ENCODE results near the gene MTG2. TPM values are rescaled to one million over a fixed set of nuclear protein-coding genes. Genes with fewer than 3 reads are reported as not detected.
A peak's percentile ranks its signal among the peaks of the same experiment; 100 is the strongest.

MTG2 gene
- total and polyA plus RNA-seq, 2 of the 13 experiments (the other 11 are each of a cell fraction or from before 2014, with no cell fraction given): 20.4 to 37.8 TPM

DNA sequence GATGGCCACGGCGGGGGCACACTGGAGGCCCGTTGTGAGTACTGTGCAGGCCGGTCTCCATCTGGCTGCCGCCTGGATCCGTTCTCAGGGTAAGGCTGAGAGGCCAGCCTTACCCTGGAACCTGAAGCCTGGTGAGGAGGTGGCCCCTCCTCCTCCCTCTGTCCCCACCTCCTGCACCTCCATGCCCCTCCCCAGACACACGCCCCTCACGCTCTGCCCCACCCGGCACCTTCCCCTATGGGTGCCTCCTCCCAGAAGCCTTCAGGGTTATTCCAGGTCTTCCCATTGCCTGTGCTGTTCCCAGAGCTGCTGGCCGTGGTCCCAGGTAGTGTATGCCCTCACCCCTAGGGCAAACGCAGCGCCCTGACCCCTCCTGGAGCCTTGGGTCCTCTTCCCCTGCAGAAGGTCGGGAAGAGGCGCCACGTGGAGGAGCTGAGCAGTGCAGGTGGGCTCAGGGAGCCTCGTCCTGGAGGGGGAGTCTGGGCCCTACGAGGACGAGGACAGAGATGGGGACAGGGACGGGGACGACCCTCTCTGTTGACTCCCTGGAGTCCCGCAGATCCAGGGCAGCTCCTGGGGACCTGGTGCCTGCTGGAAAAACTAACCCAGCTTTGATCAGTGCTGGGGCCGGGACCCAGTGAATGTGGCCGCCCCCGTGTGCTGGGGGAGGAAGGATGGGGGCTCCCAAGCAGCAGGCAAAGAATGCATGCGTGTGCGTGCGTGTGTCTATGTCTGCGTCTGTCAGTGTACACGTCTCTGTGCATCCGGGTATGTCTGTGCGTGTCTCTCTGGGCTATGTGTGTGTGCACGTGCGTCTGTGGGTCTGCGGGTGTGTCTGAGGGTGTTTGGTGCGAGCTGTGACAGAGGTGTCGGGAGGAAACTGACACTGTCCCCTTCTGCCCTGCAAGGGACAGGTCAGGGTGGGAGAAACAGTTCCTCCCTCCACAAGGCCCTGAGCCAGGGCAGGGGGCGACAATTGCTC is 45.4 kb downstream of the MTG2 start (continued):
- TF ChIP-seq ZKSCAN8 (CRISPR knock-in tag; IDR thresholded peaks at IDR 0.05; ENCODE audit: borderline replicate concordance): no peak
- no peak for TF ChIP-seq SYNCRIP (IDR thresholded peaks at IDR 0.05; ENCODE audit: insufficient read depth, low read depth, low read length)
- no peak for TF ChIP-seq ZFP82 (CRISPR knock-in tag; IDR thresholded peaks at IDR 0.05; ENCODE audit: borderline replicate concordance)
- no peak for TF ChIP-seq ZZZ3 (CRISPR knock-in tag; IDR thresholded peaks at IDR 0.05; ENCODE audit: borderline replicate concordance)
- TF ChIP-seq, protein P1, sequence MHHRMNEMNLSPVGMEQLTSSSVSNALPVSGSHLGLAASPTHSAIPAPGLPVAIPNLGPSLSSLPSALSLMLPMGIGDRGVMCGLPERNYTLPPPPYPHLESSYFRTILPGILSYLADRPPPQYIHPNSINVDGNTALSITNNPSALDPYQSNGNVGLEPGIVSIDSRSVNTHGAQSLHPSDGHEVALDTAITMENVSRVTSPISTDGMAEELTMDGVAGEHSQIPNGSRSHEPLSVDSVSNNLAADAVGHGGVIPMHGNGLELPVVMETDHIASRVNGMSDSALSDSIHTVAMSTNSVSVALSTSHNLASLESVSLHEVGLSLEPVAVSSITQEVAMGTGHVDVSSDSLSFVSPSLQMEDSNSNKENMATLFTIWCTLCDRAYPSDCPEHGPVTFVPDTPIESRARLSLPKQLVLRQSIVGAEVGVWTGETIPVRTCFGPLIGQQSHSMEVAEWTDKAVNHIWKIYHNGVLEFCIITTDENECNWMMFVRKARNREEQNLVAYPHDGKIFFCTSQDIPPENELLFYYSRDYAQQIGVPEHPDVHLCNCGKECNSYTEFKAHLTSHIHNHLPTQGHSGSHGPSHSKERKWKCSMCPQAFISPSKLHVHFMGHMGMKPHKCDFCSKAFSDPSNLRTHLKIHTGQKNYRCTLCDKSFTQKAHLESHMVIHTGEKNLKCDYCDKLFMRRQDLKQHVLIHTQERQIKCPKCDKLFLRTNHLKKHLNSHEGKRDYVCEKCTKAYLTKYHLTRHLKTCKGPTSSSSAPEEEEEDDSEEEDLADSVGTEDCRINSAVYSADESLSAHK (CRISPR knock-in tag; IDR thresholded peaks at IDR 0.05; ENCODE audit: borderline replicate concordance): no peak
- TF ChIP-seq DMAP1 (CRISPR knock-in tag; IDR thresholded peaks at IDR 0.05): 0 out of 2 replicates have a peak, but pooled peaks have one; percentile 21
- no peak for TF ChIP-seq NAIF1 (CRISPR knock-in tag; IDR thresholded peaks at IDR 0.05; ENCODE audit: borderline replicate concordance)
- no peak for TF ChIP-seq ZNF260 (CRISPR knock-in tag; IDR thresholded peaks at IDR 0.05; ENCODE audit: borderline replicate concordance, low read depth)
- no peak for TF ChIP-seq ZNF205 (CRISPR knock-in tag; IDR thresholded peaks at IDR 0.05)
- TF ChIP-seq SALL1 (CRISPR knock-in tag; IDR thresholded peaks at IDR 0.05): no peak
- TF ChIP-seq, protein P2, sequence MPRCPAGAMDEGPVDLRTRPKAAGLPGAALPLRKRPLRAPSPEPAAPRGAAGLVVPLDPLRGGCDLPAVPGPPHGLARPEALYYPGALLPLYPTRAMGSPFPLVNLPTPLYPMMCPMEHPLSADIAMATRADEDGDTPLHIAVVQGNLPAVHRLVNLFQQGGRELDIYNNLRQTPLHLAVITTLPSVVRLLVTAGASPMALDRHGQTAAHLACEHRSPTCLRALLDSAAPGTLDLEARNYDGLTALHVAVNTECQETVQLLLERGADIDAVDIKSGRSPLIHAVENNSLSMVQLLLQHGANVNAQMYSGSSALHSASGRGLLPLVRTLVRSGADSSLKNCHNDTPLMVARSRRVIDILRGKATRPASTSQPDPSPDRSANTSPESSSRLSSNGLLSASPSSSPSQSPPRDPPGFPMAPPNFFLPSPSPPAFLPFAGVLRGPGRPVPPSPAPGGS (CRISPR knock-in tag; IDR thresholded peaks at IDR 0.05): 0 out of 2 replicates have a peak, but pooled peaks have one; percentile 2
- no peak for TF ChIP-seq ZFP1 (CRISPR knock-in tag; IDR thresholded peaks at IDR 0.05)
- TF ChIP-seq, protein P3, sequence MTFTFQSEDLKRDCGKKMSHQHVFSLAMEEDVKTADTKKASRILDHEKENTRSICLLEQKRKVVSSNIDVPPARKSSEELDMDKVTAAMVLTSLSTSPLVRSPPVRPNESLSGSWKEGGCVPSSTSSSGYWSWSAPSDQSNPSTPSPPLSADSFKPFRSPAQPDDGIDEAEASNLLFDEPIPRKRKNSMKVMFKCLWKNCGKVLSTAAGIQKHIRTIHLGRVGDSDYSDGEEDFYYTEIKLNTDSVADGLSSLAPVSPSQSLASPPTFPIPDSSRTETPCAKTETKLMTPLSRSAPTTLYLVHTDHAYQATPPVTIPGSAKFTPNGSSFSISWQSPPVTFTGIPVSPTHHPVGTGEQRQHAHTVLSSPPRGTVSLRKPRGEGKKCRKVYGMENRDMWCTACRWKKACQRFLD (CRISPR knock-in tag; IDR thresholded peaks at IDR 0.05; ENCODE audit: borderline replicate concordance): no peak
- TF ChIP-seq, protein P4, sequence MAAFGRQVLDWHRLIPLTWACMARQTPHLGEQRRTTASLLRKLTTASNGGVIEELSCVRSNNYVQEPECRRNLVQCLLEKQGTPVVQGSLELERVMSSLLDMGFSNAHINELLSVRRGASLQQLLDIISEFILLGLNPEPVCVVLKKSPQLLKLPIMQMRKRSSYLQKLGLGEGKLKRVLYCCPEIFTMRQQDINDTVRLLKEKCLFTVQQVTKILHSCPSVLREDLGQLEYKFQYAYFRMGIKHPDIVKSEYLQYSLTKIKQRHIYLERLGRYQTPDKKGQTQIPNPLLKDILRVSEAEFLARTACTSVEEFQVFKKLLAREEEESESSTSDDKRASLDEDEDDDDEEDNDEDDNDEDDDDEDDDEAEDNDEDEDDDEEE (CRISPR knock-in tag; IDR thresholded peaks at IDR 0.05): 0 out of 2 replicates have a peak, but pooled peaks have one; percentile 5
- no peak for TF ChIP-seq YEATS2 (CRISPR knock-in tag; IDR thresholded peaks at IDR 0.05; ENCODE audit: borderline replicate concordance)
- TF ChIP-seq PHF8 (CRISPR knock-in tag; IDR thresholded peaks at IDR 0.05): no peak; the same call in 1 of the 2 replicates
- TF ChIP-seq, protein P5, sequence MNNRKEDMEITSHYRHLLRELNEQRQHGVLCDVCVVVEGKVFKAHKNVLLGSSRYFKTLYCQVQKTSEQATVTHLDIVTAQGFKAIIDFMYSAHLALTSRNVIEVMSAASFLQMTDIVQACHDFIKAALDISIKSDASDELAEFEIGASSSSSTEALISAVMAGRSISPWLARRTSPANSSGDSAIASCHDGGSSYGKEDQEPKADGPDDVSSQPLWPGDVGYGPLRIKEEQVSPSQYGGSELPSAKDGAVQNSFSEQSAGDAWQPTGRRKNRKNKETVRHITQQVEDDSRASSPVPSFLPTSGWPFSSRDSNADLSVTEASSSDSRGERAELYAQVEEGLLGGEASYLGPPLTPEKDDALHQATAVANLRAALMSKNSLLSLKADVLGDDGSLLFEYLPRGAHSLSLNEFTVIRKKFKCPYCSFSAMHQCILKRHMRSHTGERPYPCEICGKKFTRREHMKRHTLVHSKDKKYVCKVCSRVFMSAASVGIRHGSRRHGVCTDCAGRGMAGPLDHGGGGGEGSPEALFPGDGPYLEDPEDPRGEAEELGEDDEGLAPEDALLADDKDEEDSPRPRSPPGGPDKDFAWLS (CRISPR knock-in tag; IDR thresholded peaks at IDR 0.05; ENCODE audit: borderline replicate concordance): no peak
- no peak for TF ChIP-seq ZC3H13 (CRISPR knock-in tag; IDR thresholded peaks at IDR 0.05)
- no peak for TF ChIP-seq MATR3 (CRISPR knock-in tag; IDR thresholded peaks at IDR 0.05)
- TF ChIP-seq ZNF10 (CRISPR knock-in tag; IDR thresholded peaks at IDR 0.05; ENCODE audit: borderline replicate concordance, low read depth): no peak
- 0 out of 2 replicates have a peak, but pooled peaks have one; percentile 57 for TF ChIP-seq ZNF232 (CRISPR knock-in tag; IDR thresholded peaks at IDR 0.05; ENCODE audit: borderline replicate concordance)

All from HepG2 (cell line).